HG02938 (cell line): Measurements from ENCODE around the gene DNAJC7.
"Not testable (repeated sequence)": the region's sequence is repeated elsewhere in the genome, so short reads cannot be mapped to it uniquely, and the experiment has no call there.

Experiments used
- ATAC-seq: cut with Tn5 transposase; IDR thresholded peaks from one replicate; pipeline ENCODE4 v1.9.1; 2021; ENCODE audit warnings: mild to moderate bottlenecking, moderate library complexity; ENCODE audit not compliant: unreplicated experiment

DNAJC7 gene

DNA sequence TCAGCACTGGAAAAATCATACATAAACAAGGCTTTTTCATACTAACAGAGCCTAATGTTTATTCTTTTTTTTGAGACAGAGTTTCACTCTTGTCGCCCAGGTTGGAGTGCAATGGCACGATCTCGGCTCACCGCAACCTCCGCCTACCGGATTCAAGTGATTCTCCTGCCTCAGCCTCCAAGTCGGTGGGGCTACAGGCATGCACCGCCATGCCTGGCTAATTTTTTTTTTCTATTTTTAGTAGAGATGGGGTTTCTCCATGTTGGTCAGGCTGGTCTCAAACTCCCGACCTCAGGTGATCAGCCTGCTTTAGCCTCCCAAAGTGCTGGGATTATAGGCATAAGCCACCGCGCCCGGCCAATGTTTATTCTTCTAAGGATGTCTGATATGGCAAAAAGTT, 3.5 kb downstream of the DNAJC7 start:
- ATAC-seq: not testable (repeated sequence)

- ATAC-seq: not testable (repeated sequence)
Observed at GRCh38 chr17:42012363-42012762, 4.9 kb downstream of the DNAJC7 start.

DNA sequence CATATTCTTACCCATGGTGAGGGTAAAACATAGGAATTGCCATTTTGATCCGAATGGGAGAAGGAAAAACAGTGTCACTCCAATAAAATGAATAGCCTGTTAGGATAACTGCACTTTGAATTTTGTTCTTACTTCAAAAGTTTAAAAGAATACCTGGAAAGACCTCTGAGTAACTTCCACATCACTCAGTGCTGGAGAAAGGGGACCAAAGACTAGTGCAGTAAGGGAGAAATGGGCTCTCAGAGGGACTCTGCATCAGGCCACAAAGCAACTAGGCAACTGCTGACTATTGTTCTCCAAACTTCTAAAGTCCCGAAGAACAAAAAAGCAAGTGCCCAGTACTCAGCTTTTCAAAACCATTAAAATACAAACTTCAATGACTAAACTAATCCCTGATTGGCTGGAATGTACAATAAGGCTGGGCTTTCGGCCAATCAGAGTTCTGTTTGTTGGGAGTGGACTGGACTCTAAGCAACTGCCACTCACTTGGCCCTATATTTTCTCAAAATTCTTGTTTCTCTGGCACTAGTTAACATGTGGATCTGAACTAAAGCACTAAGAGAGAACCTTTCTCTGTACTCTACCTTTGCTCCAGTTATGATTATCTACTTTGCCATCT, 6.2 kb downstream of the DNAJC7 start:
- no peak for ATAC-seq

GRCh38 chr17:42010266-42010680, 7.0 kb downstream of the DNAJC7 start:
- ATAC-seq: not testable (repeated sequence)

DNA sequence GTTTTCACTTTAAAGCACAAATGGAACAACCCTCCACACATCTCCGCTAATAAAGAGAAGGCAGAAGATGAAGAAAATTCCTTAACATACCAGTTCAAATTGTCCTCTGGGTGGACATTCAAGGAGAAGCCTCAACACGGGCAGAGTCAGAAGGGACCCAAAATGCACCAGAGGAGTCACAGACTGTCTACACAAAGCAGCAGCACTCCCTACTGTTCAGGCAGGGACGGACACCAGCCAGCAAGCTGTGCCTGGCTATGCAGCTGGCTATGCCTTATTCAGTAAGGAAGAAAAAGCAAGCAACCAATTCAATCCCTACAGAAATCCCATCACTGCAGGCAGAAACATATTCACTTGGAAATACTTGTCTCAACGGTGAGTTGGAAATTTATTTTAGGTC, 8.1 kb downstream of the DNAJC7 start:
- no peak for ATAC-seq

DNA sequence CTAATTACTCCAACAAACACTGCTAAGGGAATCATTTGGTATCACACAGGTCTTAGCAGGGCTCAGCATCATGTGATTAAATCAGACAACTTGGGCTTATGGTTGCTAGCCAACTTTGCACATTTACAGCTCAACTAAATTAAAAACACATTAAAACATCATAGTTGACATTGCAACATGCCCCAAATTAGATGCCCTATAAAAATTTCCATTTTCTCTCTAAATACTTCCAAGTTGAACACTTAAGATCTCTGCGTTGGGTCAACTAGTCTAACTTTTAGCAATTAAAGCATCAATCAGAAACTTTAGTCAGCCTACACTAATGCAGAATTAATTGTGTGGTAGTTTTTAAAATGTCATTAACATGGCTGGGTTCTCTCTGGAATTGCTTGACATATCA, 12.1 kb downstream of the DNAJC7 start:
- no peak for ATAC-seq

DNA sequence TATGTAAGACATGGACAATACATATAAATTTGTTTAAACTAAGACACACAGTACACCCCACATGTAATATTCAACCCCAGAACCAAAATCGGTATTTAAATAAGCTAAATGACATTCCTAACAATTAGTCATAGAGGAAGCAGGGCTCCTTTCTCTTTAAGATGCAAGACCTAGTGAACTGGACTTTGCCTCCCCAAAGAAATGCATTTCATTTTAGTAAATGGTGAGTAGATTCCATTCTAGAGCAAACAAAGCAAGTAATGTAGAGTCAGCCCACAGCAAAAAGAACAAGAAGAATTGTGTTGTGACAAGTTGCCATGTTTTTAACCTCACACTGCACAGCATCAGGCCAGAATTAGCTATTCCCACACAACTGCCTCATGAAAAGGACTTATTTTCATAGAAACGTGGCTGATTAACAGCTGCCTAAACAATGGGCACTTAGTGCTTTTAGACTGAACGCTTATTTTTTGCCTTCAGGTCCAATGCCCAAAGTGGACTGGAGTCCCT, 14.4 kb downstream of the DNAJC7 start:
- ATAC-seq: no peak

- no peak for ATAC-seq
Observed at GRCh38 chr17:42002175-42002791, 15.0 kb downstream of the DNAJC7 start.

DNA sequence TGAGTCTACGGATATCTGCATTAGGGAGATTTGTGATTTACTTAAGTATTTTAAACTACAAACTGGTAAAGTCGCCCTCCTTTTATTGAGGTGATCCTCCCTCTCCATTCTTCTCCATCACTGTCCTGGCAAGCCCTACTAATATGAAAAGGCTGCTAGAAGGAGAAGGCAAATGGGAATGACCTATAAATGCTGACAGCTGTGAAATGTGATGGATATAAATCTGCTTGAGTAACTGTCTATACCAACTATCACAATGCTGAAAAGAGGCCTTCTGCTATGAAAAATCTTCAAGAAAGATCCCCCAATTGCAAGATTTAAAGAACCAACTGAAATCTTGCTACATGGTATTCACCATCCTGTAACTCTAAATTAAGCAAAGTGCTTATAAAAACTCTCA, 15.5 kb downstream of the DNAJC7 start:
- no peak for ATAC-seq

DNA sequence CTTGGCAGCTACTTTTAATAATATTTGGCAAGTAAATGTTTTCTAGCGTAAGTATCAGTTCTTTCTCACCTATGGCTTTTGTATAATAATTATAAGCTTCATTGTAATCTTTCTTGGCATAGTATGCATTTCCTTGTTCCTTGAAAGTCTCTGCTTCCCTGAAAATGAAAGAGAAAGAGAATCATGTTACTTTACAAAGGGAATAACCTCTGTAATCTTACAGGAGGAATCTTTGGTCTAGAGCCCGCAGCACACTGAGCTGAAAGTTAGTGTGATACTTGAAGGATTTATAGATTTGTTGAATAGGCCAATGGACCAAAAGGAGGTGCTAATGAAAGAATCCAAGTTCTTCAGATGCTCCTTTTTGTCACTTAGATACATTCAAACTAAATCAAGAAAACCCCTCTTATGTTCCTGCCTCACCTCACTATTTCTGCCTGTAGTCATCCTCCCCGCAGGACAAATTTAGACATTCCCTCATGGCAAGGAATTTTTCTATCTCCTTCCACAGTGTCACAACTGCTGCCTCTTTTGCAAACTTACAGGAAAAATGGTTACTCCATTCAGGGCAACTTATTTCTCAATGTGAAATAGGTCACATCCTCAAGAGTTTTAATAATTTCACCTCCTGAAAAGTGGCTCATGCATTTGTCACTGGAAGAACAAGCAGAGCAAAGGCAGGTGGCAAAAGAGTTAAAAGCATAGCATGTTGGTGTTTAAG, 16.7 kb downstream of the DNAJC7 start:
- ATAC-seq: no peak

DNA sequence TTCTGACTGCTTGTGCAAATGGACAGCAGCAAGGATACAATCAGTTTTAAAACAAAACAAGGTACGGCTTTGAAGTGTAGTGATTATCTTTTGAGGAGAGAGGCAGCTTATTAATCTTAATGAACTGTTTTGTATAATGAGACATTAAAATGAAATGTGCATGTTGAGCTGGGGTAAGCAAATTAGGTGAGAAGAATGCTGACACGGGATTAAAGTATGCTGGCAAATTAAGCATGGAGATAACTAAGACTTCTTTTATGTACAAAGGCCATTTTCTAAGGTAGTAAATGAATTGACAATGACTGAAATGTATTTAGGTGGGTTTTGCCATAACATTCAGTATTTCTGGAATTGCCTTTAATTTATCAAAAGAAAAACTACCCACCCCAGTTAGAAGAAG, 18.7 kb downstream of the DNAJC7 start:
- no peak for ATAC-seq

DNA sequence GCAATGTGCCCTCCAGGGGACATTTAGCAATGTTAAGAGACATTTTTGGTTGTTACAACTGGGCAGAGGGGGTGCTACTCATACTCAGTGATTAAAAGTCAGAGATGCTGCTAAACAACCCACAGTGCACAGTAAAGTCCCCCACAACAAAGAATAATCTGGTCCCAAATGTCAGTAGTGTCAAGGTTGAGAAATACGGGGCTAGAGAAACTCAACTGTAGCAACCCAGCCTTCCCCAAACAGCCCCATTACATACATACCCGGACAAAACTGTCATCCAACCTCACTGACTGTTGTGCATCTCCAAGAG, 20.4 kb downstream of the DNAJC7 start:
- ATAC-seq: no peak

DNA sequence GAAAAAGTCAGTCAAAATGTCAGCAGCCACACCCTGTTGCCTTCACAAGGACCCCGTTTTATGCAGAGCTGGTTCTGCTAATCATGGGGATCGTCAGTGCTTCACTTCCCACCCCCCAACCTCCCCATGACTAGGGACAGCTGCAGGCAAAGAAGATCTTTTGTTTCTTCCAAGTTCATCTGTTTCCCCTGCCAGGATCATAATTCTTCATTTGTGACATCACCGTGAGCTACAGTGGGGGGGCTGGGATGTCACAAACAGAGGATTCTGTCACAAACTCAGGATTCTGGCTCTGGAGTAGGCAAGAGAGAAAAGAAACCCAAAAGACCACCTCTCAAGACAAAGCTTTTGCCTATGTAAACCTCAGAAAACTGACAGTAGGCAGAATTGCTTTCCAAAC, 24.7 kb downstream of the DNAJC7 start:
- ATAC-seq: no peak

GRCh38 chr17:41989702-41990419, 27.4 kb downstream of the DNAJC7 start:
- no peak for ATAC-seq

GRCh38 chr17:41988418-41988817, 28.8 kb downstream of the DNAJC7 start:
- ATAC-seq: no peak

DNA sequence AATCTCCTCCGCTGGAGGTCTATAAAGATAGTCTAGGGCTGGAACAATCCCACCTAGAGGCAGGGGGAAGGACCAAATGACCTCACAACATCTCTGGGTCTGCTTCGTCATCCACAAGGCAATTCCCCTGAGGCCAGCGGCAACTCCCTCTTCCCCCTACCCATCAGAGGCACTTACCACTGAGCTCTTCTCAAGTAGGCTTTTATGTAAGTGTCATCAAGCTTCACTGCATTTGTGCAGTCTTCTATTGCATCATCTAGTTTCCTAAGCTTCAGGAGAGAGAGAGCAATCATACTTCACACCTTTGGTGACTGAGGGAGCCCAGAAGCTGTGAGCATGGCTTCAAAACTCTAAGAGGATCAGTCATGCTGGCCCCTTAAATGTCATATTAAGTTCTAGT, 29.6 kb downstream of the DNAJC7 start:
- ATAC-seq: no peak

DNA sequence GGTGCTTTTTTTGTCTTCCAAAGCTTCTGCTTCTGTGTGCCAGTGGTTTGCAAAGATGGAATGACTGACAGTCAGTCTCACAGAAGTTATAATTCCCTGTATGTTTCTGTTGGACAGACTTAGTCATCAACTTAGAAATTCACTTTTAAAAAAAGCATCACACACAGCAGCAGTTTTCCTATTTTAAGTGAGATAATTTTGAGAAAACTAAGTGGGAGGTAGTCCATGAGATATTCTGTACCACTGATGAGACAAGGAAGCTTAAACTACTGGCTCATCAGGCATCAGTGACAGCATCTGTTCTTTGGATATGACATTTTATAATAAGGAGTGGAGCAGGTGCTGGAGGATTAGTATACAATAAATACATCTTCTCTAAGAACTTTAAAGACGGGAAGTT, 30.6 kb downstream of the DNAJC7 start:
- no peak for ATAC-seq

DNA sequence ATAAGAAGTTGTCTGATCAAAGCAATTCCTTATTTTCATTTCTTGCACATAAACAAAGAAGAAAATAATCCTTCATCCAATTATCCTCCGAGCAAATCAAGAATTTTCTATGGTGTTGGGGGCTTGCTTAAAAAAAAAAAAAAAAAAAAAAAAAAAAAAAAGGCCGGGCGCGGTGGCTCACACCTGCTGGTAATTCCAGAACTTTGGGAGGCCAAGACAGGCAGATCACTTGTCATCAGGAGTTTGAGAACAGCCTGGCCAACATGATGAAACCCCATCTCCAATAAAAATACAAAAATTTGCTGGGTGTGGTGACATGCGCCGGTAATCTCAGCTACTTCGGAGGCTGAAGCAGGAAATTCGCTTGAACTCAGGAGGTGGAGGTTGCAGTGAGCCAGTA, 31.3 kb downstream of the DNAJC7 start:
- ATAC-seq: no peak

- ATAC-seq: no peak
Observed at GRCh38 chr17:41984454-41984853, 32.8 kb downstream of the DNAJC7 start.

- no peak for ATAC-seq
Observed at GRCh38 chr17:41982026-41982760, 35.0 kb downstream of the DNAJC7 start.

DNA sequence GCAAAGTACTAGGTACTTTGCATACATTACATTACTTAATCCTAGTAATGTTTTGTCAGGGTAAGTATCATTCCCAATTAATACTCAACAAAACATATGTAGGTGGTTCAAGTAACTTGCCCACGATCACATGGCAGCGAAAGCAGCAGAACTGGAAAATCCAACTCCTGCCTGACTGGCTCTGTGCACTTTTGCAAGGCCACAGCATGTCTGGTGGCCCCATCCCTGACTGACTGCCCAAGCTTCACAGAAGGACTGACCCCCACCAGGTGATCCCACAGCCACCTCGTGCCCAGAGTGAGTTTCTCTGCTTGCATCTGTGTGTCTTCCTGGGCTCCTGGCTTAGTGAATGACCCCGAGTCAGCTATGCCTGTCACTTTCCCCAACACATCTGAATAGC, 39.2 kb downstream of the DNAJC7 start:
- ATAC-seq: no peak
